Retinal pigment epithelial cell (primary cell): ENCODE data around the gene CRYBG1.
"Not testable (repeated sequence)": the region's sequence is repeated elsewhere in the genome, so short reads cannot be mapped to it uniquely, and the experiment has no call there.

ENCODE experiments used
- DNase-seq: peaks from one replicate; pipeline ENCODE4 v3.0.0-alpha.2; 2010; ENCODE audit warnings: low read depth
- H3K4me3 ChIP-seq: 2 replicates; pipeline ENCODE4 v1.5.1; 2011; ENCODE audit warnings: mild to moderate bottlenecking, low read length, control low read depth, moderate library complexity
- CTCF ChIP-seq: conservative IDR thresholded peaks from 2 replicates; pipeline ENCODE4 v1.5.1; 2011; ENCODE audit warnings: low read depth, low read length, control low read depth, inconsistent platforms

The CRYBG1 gene

GRCh38 chr6:106557837-106558236 lies 197.3 kb downstream of the CRYBG1 start:
- DNase-seq: no peak
- no peak for TF ChIP-seq CTCF
- H3K4me3 ChIP-seq: no peak overlapping the region

- no peak for TF ChIP-seq CTCF
- DNase-seq: no peak
Measured at GRCh38 chr6:106558364-106558763, 197.8 kb downstream of the CRYBG1 start.

GRCh38 chr6:106559659-106560058 lies 199.1 kb downstream of the CRYBG1 start:
- H3K4me3 ChIP-seq, DNase-seq: not testable (repeated sequence)

More at GRCh38 chr6:106558364-106558763, 197.8 kb downstream of the CRYBG1 start:
- H3K4me3 ChIP-seq: no peak overlapping the region

GRCh38 chr6:106560996-106561685 lies 200.6 kb downstream of the CRYBG1 start:
- no peak for DNase-seq
- no peak overlapping the region for H3K4me3 ChIP-seq
- no peak for TF ChIP-seq CTCF

- DNase-seq: no peak
- no peak overlapping the region for H3K4me3 ChIP-seq
- no peak for TF ChIP-seq CTCF
Measured at GRCh38 chr6:106561686-106562405, 201.3 kb downstream of the CRYBG1 start.

GRCh38 chr6:106563614-106564013 lies 203.1 kb downstream of the CRYBG1 start:
- H3K4me3 ChIP-seq: no peak overlapping the region
- no peak for DNase-seq
- TF ChIP-seq CTCF: no peak

- no peak overlapping the region for H3K4me3 ChIP-seq
- no peak for TF ChIP-seq CTCF
- DNase-seq: no peak
Measured at GRCh38 chr6:106564476-106564875, 204.0 kb downstream of the CRYBG1 start.
